HG03196 (cell line): ENCODE data around the gene SDF2L1.

Source experiments
- ATAC-seq: cut with Tn5 transposase; IDR thresholded peaks from one replicate; pipeline ENCODE4 v1.9.1; 2021; ENCODE audit not compliant: unreplicated experiment

SDF2L1 gene

DNA sequence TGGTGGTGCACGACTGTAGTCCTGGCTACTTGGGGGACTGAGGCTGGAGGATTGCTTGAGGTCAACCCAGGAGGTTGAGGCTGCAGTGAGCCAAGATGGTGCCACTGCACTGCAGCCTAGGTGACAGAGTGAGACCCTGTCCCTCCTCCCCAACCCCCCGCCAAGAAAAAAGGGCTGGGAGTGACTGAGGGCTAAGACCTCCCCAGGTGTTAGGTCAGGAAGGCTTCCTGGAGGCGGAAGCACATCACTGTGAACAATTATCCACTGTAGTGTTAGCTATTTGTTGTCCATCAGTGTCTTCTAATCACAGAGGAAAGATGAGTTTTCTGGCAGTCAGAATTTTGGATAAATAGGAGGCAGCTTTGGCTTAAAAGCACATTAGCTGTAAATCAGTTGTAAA lies 21.1 kb upstream of the SDF2L1 start:
- ATAC-seq = no peak

DNA sequence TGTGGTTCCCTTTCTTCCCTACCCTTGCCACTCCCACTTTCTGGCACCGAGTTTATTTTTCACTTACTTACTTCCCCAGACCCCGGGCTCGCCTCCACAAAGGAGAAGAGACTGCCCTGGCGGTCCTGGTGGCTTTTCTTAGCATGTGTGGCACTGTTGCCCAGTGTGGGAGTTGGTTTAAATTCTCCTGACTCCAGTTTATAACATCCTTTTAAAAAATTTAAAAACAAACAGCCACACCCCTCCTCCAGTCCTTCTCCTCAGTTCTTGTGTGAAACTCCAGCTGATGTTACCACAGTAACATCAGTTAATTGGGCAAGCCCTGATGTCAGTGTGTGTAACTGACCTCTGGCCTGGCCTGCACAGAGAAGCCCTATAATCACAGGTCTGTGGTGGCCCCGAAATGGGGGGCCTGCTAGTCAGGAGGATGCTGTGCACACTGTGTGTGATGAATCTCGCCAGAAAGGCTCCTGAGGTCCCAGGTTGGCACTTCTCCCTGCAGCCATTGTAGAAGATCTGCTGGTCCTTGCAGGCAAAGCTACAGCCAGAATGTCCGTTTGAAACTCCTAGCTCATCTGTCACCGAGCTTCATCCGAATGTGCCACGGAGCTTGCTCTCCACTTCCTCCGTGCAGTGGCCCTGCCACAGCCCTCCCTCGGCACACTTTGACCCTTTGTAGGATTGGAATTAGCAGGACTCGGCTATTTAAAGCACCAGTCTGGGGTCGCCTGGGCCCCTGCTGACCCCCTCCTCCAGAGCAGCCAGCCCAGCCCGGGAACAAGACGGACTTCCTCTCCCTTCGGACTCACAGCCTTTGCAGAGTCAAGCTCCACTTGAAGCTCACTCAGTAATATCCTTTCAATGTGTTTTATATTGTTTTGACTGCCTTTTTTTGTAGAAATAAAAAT lies 19.8 kb upstream of the SDF2L1 start:
- ATAC-seq = no peak

DNA sequence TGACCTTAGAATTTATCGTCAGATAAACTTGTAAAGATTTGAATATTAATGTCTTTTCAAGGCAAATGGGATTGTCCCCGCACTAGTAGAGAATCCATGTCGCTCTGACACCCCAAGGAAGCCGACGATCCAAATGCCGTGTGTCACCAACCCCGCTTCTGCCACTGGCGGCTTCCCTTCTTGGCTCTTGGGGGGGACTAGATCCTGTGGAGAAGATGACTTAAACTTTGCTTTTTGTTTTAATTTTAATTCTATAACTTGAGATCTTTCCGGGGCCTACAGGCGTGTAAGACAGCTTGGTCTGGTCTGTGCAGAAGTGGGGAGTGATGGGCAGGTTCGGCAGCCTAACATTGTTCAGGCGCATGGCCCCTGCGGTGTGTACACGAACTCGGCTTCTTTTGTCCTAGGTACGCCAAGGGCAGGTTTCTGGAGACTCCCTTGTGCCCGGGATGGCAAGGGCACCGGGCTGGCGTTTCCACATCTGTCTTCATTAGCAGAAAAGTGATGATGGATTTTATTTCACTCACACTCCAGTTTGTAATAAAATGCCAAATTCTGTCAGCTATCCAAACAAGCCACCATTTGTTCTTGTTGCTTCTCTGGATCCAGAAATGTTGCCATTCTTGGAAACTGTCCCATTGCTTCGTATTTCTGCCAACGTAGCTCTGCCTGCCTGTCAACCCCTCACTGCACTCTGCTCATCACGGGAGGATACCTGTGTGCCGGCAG lies 19.0 kb upstream of the SDF2L1 start:
- ATAC-seq = no peak

GRCh38 chr22:21623648-21623970 lies 18.5 kb upstream of the SDF2L1 start:
- no peak for ATAC-seq

GRCh38 chr22:21624120-21624879 lies 17.8 kb upstream of the SDF2L1 start:
- ATAC-seq = no peak

GRCh38 chr22:21624880-21625791 lies 17.0 kb upstream of the SDF2L1 start:
- ATAC-seq = no peak

DNA sequence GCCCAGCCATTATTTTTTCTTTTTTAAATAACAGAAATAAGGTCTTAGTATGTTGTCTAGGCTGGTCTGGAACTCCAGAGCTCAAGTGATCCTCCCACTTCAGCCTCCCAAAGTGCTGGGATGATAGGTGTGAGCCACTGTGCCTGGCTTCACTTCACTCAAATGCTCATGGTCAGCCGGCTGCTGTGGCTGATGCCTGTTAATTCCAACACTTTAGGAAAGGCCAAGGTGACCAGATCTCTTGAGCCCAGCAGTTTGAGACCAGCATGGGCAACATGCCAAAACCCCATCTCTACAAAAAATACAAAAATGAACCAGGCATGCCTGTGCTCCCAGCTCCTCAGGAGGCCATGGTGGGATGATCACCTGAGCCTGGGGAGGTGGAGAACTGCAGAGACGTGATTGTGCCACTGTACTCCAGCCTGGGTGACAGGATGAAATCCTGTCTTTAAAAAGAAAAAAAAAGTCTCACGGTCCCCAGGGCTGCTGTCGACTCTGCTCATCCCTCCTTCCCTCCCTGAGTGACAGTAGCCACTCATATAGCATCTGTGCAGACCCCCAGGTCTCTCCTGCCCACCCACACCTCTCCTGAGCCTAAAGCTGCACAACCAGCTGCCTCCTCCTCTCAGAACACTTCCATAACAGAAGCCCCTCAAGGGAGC lies 15.9 kb upstream of the SDF2L1 start:
- no peak for ATAC-seq

- no peak for ATAC-seq
Observed at GRCh38 chr22:21626735-21627469, 15.2 kb upstream of the SDF2L1 start.

GRCh38 chr22:21628386-21629254 lies 13.5 kb upstream of the SDF2L1 start:
- no peak for ATAC-seq

DNA sequence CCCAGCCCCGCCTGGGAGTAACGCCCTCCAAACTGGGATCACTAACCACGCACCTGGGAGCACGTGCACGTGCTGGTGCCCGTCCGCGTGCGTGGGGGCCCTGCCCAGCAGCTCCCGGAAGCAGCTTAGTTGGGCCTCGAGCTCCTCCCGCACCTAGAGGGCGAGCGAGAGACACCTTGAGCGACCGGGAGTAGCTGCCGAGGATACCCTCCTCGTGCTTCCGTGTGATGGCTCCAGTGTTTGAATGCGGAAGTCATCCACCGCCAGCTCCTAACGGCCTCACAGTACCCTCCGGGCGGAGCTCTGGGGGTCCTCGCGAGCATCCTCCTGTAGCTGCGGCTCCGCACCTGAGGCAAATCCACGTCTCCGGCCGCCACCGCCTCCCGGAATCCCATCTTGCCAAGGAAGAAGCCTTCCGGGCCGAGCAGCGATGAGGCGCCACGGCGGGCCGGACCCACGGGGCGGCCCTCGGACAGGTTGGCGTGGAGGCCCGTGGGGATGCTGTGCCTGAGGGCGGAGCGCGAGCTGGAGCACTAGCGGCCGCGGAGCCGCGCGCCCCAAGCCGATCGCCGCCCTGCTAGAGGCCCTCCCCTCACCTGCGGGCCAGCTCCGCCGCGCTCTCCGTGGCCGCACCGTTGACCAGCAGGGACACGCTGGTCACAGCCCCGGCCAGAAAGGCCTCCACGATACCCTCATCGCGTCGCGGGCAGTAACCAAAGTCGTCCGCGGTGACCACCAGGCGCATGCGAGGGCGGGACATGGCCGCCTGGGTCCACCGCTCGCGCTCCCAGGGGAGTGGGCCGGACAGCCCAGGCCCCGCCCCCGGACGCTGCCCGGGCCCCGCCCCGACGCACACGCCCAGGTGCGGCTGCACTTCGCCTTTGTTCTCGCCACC lies 12.6 kb upstream of the SDF2L1 start, which contains the start of gene YDJC:
TSS of gene YDJC (minus strand) at position 768 of the 895 bp plus-strand sequence. CDS start at position 760, 8 bp downstream.
- ATAC-seq = peak; percentile 66

DNA sequence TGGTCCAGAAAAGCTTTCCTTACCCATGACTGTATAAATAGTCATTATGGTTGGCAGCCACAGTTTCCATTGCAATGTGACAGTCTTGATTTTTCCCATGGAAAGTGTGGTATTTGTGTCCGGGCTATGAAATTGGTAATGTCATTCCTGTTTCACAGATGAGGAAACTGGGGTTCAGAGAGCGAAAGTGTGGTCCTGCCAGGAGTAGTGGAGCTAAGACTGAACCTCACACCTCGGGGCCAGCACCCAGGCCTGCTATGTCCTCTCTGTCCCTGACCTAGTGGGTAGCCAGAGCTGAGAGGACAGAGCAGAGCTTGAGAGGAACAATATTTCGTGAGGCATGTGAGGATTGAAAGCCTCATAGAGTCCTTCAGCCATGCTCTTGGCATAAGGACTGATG lies 11.1 kb upstream of the SDF2L1 start:
- ATAC-seq = no peak

GRCh38 chr22:21632237-21632895 lies 9.7 kb upstream of the SDF2L1 start, which contains the start of gene CCDC116:
Gene CCDC116 (plus strand): TSS chr22:21632760. CDS start chr22:21633182, 422 bp downstream.
- no peak for ATAC-seq

- no peak for ATAC-seq
Observed at GRCh38 chr22:21632931-21633330, 9.2 kb upstream of the SDF2L1 start.

DNA sequence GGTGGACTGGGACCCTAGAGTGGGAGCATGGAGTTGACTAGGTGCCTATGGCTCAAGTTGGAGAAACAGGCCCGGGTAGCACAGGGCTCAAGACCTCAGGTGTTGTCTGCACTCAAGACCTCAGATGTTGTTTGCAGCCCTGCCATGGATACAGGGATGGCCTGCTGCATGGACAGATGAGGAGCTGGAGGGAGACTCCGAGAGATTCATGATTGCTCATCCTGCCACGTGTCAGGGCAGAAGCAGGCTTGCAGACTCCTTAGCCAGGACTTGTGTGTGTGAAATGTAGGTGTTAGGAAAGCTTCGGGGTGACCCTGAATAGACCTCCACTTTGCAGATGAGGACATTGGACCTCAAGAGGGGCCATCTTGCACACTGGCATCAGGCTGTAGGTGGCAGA lies 8.6 kb upstream of the SDF2L1 start:
- no peak for ATAC-seq

DNA sequence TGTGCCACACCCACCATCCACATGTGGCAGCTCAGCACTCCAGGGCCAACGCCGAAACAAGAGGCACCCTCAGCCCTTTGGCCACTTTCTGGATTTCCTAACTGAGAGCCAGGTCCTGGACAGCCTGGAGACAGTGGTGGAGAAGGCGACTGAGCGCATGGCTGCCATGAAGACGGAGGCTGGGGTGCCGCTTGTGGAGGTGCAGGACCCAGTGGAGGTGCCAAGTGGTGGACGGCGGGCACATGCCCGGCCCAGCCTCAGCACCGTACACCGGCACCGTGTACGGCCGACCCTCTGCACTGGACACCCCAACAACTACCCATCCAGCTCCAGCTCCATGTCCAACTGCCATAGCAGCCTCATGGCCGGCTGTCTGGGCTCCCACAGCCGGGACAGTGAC lies 8.0 kb upstream of the SDF2L1 start:
- no peak for ATAC-seq

DNA sequence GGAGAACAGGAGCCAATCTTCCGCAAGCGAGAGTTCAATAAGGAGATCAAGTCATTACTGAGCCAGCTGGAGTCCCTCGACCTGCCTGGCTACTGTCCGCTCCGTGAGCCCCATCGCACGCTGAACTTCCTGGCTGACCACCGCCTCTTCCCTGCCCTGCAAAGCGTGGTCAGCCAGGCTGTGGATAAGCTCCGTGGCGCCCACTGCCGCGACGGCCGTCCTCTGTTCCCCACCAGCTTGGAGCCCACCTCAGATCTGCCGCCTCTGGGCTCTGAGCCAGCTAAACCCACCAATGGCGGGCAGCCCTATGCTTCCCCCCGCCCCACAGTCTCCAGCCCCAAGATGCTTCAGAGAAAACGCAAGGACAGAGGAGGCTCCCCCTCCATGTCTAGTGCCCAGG lies 7.3 kb upstream of the SDF2L1 start:
- ATAC-seq = no peak
